ENCODE results near the gene PACSIN1. TPM values are rescaled to one million over a fixed set of nuclear protein-coding genes. Genes with fewer than 3 reads are reported as not detected.

Gene PACSIN1
- polyA plus RNA-seq, 1 donor from 2014 or later: 3.1 TPM

- Histone ChIP-seq H4K20me1 (ENCODE audit: insufficient read depth) (no peaks in the 10 kb centered on the region), H3F3A (ENCODE audit: insufficient read depth, low read length, poor library complexity, severe bottlenecking) (no peaks in the 10 kb centered on the region)
These were observed 89.5 kb downstream of the PACSIN1 start for GRCh38 chr6:34555328-34555727.

DNA sequence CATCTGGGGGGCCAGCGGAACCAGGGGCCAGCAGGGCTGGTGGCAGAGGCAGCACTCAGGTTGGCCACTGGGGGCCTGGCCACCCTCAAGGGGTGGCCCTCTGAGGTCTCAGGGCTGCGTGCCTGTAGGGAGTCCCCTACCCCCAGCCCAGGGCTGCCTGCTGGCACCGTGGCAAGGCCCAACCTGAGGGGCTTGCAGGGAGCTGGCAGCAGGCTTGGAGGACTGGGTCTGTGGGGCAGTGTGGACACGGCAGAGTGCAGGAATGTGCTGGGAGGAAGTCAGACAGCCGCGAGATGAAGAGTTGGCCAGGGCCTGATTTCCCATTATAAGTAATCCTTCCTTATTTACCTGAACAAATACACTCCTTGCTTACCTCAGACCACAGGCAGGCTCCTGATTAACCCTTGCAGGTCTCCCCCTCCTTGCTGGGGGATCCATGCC is 90.2 kb downstream of the PACSIN1 start, which contains the start of gene SPDEF:
TSS of gene SPDEF (minus strand) at position 299 of the 441 bp plus-strand sequence. CDS start 11,874 bp downstream, outside the sequence.
- H3K27me3 ChIP-seq (ENCODE audit: insufficient read depth, low read depth, low read length): no peaks in the 10 kb centered on the region
- no peaks in the 10 kb centered on the region for H4K20me1 ChIP-seq (ENCODE audit: insufficient read depth)
- H3K79me2 ChIP-seq (replicated peaks; ENCODE audit: insufficient read depth, low read length): no peaks in the 10 kb centered on the region
- H3K9ac ChIP-seq (ENCODE audit: low read length): no peak within 1 kb of the TSS
- H2AFZ ChIP-seq (ENCODE audit: low read depth, low read length): no peak within 1 kb of the TSS
- no peak within 1 kb of the TSS for H3K27ac ChIP-seq (ENCODE audit: low read length)
- no peak within 1 kb of the TSS for H3K4me3 ChIP-seq (ENCODE audit: low read length)
- H3K4me2 ChIP-seq (ENCODE audit: low read length): no peak within 1 kb of the TSS
- no peaks in the 10 kb centered on the region for H3K9me2 ChIP-seq (ENCODE audit: insufficient read depth, low read length)
- TF ChIP-seq RAD21 (conservative IDR thresholded peaks at IDR 0.05): no peak
- no peak for TF ChIP-seq TAF1 (IDR thresholded peaks at IDR 0.05; ENCODE audit: low read depth)
- no peak for TF ChIP-seq EZH2 (IDR thresholded peaks at IDR 0.05; ENCODE audit: borderline replicate concordance, insufficient read depth, low read length, poor library complexity, severe bottlenecking)
- no peak for TF ChIP-seq CTCF (IDR thresholded peaks at IDR 0.05; ENCODE audit: poor library complexity, severe bottlenecking)
- no peak for TF ChIP-seq POLR2AphosphoS5 (IDR thresholded peaks at IDR 0.05)
- TF ChIP-seq MXI1 (conservative IDR thresholded peaks at IDR 0.05; ENCODE audit: poor library complexity, severe bottlenecking): no peak
- no peak for TF ChIP-seq EP300 (conservative IDR thresholded peaks at IDR 0.05; ENCODE audit: poor library complexity, severe bottlenecking)
- no peak for TF ChIP-seq SMC3 (conservative IDR thresholded peaks at IDR 0.05; ENCODE audit: poor library complexity)
- TF ChIP-seq, protein P1, sequence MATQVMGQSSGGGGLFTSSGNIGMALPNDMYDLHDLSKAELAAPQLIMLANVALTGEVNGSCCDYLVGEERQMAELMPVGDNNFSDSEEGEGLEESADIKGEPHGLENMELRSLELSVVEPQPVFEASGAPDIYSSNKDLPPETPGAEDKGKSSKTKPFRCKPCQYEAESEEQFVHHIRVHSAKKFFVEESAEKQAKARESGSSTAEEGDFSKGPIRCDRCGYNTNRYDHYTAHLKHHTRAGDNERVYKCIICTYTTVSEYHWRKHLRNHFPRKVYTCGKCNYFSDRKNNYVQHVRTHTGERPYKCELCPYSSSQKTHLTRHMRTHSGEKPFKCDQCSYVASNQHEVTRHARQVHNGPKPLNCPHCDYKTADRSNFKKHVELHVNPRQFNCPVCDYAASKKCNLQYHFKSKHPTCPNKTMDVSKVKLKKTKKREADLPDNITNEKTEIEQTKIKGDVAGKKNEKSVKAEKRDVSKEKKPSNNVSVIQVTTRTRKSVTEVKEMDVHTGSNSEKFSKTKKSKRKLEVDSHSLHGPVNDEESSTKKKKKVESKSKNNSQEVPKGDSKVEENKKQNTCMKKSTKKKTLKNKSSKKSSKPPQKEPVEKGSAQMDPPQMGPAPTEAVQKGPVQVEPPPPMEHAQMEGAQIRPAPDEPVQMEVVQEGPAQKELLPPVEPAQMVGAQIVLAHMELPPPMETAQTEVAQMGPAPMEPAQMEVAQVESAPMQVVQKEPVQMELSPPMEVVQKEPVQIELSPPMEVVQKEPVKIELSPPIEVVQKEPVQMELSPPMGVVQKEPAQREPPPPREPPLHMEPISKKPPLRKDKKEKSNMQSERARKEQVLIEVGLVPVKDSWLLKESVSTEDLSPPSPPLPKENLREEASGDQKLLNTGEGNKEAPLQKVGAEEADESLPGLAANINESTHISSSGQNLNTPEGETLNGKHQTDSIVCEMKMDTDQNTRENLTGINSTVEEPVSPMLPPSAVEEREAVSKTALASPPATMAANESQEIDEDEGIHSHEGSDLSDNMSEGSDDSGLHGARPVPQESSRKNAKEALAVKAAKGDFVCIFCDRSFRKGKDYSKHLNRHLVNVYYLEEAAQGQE (IDR thresholded peaks at IDR 0.05; ENCODE audit: borderline replicate concordance): no peak
- no peaks in the 10 kb centered on the region for H3K9me3 ChIP-seq (ENCODE audit: low read length)
- no peaks in the 10 kb centered on the region for H3K36me3 ChIP-seq (ENCODE audit: insufficient read depth, low read length)
- no peaks in the 10 kb centered on the region for H3F3A ChIP-seq (ENCODE audit: insufficient read depth, low read length, poor library complexity, severe bottlenecking)

More at GRCh38 chr6:34555328-34555727, 89.5 kb downstream of the PACSIN1 start:
- H3K4me3 ChIP-seq (ENCODE audit: low read length): no peak overlapping the region
- TF ChIP-seq EZH2 (IDR thresholded peaks at IDR 0.05; ENCODE audit: borderline replicate concordance, insufficient read depth, low read length, poor library complexity, severe bottlenecking) (no peak), POLR2AphosphoS5 (IDR thresholded peaks at IDR 0.05) (no peak), TAF1 (IDR thresholded peaks at IDR 0.05; ENCODE audit: low read depth) (no peak), RAD21 (conservative IDR thresholded peaks at IDR 0.05) (no peak), CTCF (IDR thresholded peaks at IDR 0.05; ENCODE audit: poor library complexity, severe bottlenecking) (no peak), MXI1 (conservative IDR thresholded peaks at IDR 0.05; ENCODE audit: poor library complexity, severe bottlenecking) (no peak), SMC3 (conservative IDR thresholded peaks at IDR 0.05; ENCODE audit: poor library complexity) (no peak)
- no peaks in the 10 kb centered on the region for H3K27me3 ChIP-seq (ENCODE audit: insufficient read depth, low read depth, low read length)
- no peak overlapping the region for H3K4me2 ChIP-seq (ENCODE audit: low read length)
- no peaks in the 10 kb centered on the region for H3K9me2 ChIP-seq (ENCODE audit: insufficient read depth, low read length)
- H3K27ac ChIP-seq (ENCODE audit: low read length): no peak overlapping the region
- no peaks in the 10 kb centered on the region for H3K79me2 ChIP-seq (replicated peaks; ENCODE audit: insufficient read depth, low read length)
- H3K36me3 ChIP-seq (ENCODE audit: insufficient read depth, low read length): no peaks in the 10 kb centered on the region
- H3K9me3 ChIP-seq (ENCODE audit: low read length): no peaks in the 10 kb centered on the region
- no peak overlapping the region for H2AFZ ChIP-seq (ENCODE audit: low read depth, low read length)
- no peak overlapping the region for H3K9ac ChIP-seq (ENCODE audit: low read length)
